CD4-positive, alpha-beta T cell treated with Interferon gamma for 1 hour (primary cell): ENCODE measurements around the gene ITGB1.
"Not testable (repeated sequence)": the region's sequence is repeated elsewhere in the genome, so short reads cannot be mapped to it uniquely, and the experiment has no call there.

Experiments
- DNase-seq: peaks from one replicate; pipeline ENCODE4 v3.0.0-alpha.2; 2020

The ITGB1 gene

GRCh38 chr10:32958085-32959005 lies at the start of gene ITGB1:
Gene ITGB1, minus strand, starts transcription at chr10:32958230. Its CDS starts 22,672 bp downstream, at chr10:32935558.
- peak; percentile 78 for DNase-seq

- DNase-seq: no peak
Measured at GRCh38 chr10:33006342-33006887, 48.4 kb upstream of the ITGB1 start.

GRCh38 chr10:33005322-33006301 lies 47.6 kb upstream of the ITGB1 start:
- peak; percentile 42 for DNase-seq

- no peak for DNase-seq
Measured at GRCh38 chr10:33001908-33002492, 44.0 kb upstream of the ITGB1 start.

- not testable (repeated sequence) for DNase-seq
Measured at GRCh38 chr10:32998060-32998581, 40.1 kb upstream of the ITGB1 start.

- DNase-seq: no peak
Measured at GRCh38 chr10:32995751-32996150, 37.7 kb upstream of the ITGB1 start.

- no peak for DNase-seq
Measured at GRCh38 chr10:32995066-32995622, 37.1 kb upstream of the ITGB1 start.

- not testable (repeated sequence) for DNase-seq
Measured at GRCh38 chr10:32994632-32995031, 36.6 kb upstream of the ITGB1 start.

GRCh38 chr10:32992310-32992709 lies 34.3 kb upstream of the ITGB1 start:
- DNase-seq: not testable (repeated sequence)

- DNase-seq: no peak
Measured at GRCh38 chr10:32990811-32991210, 32.8 kb upstream of the ITGB1 start.

- DNase-seq: no peak
Measured at GRCh38 chr10:32988604-32989003, 30.6 kb upstream of the ITGB1 start.

- DNase-seq: no peak
Measured at GRCh38 chr10:32987172-32987571, 29.1 kb upstream of the ITGB1 start.

GRCh38 chr10:32985775-32986350 lies 27.8 kb upstream of the ITGB1 start:
- no peak for DNase-seq

- no peak for DNase-seq
Measured at GRCh38 chr10:32985341-32985764, 27.3 kb upstream of the ITGB1 start.

- DNase-seq: no peak
Measured at GRCh38 chr10:32984003-32984600, 26.1 kb upstream of the ITGB1 start.

- peak; percentile 9 for DNase-seq
Measured at GRCh38 chr10:32982911-32983909, 25.2 kb upstream of the ITGB1 start.

- no peak for DNase-seq
Measured at GRCh38 chr10:32982293-32982709, 24.3 kb upstream of the ITGB1 start.

- DNase-seq: no peak
Measured at GRCh38 chr10:32981760-32982159, 23.7 kb upstream of the ITGB1 start.

GRCh38 chr10:32980558-32981468 lies 22.8 kb upstream of the ITGB1 start:
- DNase-seq: peak; percentile 83
